GM20431 (cell line): ENCODE measurements around the gene POU6F1.
"Not testable (repeated sequence)": the region's sequence is repeated elsewhere in the genome, so short reads cannot be mapped to it uniquely, and the experiment has no call there.

Source experiments
- in situ Hi-C: fragments of 300-500 bp; cut with MseI, MboI; formaldehyde crosslinking; loops from one replicate; pipeline ENCODE4 v1.15.0; 2020; ENCODE audit warnings: low sequenced_read_pairs; ENCODE audit not compliant: unreplicated experiment

The POU6F1 gene, protein sequence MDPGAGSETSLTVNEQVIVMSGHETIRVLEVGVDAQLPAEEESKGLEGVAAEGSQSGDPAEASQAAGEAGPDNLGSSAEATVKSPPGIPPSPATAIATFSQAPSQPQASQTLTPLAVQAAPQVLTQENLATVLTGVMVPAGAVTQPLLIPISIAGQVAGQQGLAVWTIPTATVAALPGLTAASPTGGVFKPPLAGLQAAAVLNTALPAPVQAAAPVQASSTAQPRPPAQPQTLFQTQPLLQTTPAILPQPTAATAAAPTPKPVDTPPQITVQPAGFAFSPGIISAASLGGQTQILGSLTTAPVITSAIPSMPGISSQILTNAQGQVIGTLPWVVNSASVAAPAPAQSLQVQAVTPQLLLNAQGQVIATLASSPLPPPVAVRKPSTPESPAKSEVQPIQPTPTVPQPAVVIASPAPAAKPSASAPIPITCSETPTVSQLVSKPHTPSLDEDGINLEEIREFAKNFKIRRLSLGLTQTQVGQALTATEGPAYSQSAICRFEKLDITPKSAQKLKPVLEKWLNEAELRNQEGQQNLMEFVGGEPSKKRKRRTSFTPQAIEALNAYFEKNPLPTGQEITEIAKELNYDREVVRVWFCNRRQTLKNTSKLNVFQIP

DNA sequence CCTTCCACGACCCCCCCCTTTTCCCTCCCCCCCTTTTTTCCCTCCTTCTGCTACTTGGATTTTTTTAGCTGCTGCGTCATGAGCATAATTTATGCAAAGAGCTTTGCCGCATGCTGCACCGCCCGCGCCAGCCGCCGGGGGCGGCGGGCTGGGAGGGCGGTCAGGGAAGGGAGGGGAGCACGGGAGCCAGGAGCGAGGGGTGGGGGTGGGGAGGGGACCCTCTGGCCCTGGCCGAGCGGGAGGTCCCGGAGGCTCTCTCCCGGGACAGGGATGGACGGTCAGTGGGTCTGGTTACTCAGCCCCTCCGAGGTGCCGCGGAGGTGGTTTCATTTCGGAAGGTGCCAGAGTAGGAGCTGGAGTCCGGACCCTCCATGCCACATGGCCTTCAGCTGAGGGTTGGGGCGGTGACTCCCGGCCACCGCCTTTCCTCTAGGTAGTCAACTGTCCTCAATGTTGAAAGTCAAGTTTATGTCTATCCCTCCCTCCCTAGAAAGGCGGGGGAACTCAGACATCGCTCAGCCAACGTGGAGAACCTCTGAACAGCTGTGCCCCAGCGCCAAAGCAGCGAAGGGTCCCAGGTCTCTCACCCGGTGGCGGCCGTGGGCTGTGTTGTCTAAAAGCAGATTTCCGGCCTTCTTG is at the start of gene POU6F1:
TSS of gene POU6F1 (minus strand) at position 95 of the 639 bp plus-strand sequence. CDS start 11,226 bp downstream, outside the sequence.
- in situ Hi-C loops = no loop called here

DNA sequence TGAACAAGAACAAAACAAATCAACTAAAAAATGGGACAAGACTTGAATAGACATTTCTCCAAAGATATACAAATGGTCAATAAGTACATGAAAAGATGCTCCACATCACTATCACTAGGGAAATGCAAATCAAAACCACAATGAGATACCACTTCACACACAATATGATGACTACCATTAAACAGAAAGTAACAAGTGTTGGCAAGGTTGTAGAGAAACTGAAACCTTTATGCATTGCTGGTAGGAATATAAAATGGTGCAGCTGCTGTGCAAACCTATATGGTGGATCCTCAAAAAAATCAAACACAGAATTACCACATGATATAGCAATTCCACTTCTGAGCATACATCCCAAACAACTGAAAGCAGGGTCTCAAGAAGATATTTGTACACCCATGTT is 47.2 kb upstream of the POU6F1 start:
- in situ Hi-C loops = loop anchor here (10.0 kb wide), 1 partner anchor 80 kb away; the partner anchor contains the start of gene CELA1

DNA sequence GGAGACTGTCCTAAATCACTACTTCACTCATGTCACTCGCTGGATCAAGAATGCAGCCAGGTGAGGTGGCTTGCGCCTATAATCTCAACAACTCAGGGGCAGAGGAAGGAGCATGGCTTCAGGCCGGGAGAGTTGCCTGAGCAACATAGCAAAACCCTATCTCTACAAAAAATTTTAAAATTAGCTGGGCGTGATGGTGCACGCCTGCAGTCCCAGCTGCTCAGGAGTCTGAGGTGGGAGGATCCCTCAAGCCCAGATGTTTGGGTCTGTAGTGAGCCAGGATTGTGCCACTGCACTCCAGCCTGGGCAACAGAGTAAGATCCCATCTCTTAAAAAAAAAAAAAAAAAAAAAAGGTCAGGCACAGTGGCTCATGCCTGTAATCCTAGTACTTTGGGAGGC is 46.4 kb upstream of the POU6F1 start:
- in situ Hi-C loops = loop anchor here (10.0 kb wide), 1 partner anchor 81 kb away; the partner anchor contains the start of gene CELA1

DNA sequence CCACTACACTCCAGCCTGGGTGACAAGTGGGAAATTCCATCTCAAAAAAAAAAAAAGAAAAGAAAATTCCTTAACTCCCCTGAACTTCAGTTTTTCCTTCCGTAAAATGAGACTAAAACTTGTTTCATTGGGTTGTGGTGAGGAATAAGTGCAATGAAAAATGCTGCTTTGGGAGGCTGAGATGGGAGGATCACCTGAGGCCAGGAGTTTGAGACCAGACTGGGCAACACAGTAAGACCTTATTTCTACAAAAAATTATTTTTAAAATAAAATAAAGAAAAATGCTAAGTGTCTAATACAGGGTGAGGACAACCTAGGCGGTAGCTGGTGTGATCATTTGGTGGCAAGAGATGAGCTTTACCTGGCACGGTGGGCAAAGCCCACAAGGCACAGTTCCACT is 45.5 kb upstream of the POU6F1 start:
- in situ Hi-C loops = loop anchor here (10.0 kb wide), 1 partner anchor 81 kb away; the partner anchor contains the start of gene CELA1

DNA sequence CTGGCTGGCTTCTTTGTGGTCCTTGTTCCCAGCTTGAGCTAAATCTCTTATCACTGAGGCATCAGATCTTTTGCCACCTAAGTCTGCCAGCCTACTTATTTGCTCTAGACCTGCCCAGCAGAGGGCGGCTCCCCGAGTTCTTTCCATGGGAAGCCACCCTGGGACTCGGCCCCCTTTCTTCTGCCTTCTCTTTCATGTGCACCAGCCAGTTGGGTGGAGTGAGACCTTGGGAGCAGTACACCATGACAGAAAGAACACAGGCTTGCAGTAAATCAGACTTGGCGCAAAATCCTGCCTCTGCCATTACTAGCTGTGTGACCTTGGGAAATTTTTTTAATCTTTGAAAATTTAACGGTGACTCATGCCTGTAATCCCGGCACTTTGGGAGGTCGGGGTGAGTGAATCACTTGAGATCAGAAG is 44.9 kb upstream of the POU6F1 start:
- in situ Hi-C loops = loop anchor here (10.0 kb wide), 1 partner anchor 82 kb away; the partner anchor contains the start of gene CELA1

DNA sequence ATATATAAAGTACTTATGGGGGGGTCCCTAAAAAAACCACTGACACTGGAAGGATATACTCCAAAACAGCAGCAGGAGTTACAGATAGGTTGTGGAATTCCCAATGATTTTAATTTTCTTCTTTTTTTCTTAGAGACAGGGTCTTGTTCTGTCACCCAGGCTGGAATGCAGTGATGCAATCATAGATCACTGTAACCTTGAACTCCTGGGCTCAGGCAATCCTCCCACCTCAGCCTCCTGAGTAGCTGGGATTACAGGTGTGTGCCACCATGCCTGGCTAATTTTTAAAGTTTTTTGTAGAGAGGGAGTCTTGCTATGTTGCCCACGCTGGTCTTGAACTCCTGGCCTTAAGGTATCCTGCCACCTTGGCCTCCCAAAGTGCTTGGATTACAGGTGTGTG is 41.7 kb upstream of the POU6F1 start:
- in situ Hi-C loops = not testable (repeated sequence)

DNA sequence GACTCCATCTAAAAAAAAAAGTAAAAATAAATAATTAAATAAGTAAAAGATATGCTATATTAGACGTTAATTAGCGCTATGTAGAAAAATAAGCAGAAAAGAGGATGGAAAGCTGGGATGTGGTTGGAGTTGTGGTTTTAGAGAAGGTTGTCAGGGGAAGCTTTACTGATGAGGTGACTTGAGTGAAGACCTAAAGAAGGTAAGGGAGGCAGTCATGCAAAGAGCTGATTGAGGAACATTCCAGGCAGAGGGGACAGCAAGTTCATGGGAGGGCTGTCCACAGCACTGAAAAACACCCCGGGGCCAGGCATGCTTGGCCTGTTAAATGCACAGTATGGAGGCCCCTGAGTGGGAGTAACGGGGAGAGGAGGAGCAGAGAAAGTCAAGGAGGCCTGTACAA is 36.7 kb upstream of the POU6F1 start:
- in situ Hi-C loops = no loop called here

DNA sequence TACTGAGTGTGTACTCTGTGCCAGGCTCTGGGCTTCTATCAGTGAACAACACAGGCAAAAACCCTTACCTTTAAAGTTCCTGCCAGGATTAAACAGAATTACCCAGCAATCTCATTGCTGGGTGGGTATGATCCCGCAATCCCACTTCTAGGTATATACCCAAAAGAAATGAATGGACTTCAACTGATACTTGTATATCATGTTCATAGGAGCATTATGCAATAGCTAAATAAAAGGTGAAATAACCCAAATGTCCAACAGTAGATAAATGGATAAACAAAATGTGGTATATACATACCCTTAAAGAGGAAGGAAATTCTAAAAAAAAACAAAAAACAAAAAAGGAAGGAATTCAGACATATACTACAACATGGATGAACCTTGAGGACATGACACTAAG is 35.4 kb upstream of the POU6F1 start:
- in situ Hi-C loops = no loop called here

DNA sequence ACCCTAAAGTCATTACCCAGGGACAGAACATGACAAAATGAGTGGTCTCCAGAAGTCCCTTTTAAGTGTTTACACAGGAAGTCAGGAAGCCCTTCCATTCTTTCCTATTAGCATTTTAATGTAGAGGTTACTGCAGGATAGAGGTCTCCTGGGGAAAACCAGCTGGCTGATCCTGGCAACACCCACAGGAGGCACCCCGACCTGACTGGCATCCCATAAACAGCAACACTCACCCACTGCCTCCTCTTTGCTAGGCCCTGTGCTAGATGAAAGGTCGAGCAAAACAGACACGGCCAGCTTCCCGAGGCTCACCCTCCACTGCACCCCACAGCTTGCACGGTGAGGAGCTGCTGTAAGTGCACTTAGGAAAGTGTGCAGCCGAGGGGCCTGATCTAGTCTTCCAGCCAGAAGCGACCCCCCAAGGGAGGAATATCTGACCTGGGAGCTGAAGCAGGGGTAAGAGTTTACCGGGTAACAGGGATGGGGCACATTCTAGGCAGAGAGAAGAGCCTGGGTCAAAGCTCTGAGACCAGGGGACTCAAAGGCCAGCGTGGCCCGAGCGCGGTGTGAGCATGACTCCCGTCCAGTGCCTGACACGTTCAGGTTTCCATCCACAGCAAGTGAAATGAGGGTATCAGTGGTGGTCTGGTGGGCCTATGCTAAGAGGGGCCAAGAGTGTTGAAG is 29.8 kb upstream of the POU6F1 start:
- in situ Hi-C loops = no loop called here

DNA sequence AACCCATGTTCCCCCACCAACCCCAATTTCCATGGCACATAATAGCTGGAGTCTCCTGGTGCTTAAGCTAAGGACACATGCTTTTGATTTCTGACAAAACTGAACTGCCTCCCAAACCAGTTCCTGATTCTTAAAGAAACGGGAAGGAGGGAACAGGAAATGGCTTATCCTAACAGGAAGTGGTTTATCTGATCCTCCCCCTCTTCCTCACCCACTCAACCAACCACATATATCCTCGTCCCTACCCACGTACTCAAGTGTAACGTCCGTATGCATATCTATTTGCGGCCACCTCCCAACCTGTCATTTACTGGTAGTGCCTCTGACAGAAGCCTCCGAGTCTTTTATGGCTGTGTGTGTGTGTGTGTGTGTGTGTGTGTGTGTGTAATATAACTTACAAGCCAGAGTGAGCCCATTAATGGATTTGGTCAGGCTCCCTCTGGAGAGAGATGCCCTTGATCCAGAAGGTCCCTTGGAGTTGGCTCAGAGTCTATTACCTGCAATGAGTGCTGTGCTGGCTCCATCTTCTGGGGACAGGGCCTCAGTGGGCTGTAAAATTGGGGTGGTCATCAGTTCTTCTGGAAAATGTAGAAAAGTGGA is 28.5 kb upstream of the POU6F1 start:
- in situ Hi-C loops = no loop called here

DNA sequence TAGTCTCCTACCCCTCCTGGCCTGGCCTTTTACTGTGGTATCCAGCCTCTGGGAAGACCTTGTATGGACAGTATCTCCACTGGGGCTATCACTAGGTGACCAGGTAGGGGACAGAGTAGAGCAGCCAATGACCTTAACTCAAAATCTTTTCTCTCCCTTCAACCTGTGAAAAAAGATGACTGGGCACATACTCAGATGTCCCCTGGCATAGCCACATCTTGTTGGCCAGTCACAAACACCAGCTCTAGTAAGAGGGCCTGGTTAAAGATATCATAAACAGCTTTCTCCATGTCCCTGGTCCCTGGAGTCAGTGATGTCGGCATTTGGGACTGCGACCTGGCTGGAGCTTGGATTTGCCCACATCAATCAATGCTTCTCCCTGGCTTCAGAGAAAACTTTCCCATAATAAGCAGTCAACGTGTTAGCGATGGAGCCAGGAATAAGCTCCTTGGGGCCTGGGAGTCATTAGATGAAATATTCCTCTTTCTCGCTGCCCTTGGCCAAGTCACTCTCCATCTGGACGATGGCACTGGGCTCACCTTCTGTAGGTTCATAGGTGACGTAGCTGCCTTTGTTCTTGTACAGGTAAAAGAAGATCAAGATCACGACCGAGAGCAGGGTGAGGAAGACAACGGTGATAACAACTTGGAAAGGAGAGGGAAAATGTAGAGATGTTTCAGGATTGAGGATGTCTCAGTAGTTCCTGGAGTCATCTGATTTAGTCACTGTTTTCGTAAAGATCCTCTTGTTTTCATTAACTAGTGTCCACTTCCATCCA is 27.8 kb upstream of the POU6F1 start:
- in situ Hi-C loops = no loop called here

DNA sequence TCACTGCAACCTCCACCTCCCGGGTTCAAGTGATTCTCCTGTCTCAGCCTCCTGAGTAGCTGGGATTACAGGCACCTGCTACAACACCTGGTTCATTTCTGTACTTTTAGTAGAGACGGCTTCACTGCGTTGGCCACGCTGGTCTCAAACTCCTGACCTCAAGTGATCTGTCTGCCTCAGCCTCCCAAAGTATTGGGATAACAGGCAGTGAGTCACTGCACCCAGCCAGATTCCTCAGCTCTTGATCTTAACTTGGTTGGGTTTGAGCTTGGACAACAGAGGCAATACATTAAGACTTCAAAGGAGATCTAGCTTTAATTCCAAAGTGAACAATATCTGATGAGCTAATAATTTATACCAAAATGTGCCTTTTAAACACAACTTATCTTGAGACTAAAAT is 26.4 kb upstream of the POU6F1 start:
- in situ Hi-C loops = no loop called here

DNA sequence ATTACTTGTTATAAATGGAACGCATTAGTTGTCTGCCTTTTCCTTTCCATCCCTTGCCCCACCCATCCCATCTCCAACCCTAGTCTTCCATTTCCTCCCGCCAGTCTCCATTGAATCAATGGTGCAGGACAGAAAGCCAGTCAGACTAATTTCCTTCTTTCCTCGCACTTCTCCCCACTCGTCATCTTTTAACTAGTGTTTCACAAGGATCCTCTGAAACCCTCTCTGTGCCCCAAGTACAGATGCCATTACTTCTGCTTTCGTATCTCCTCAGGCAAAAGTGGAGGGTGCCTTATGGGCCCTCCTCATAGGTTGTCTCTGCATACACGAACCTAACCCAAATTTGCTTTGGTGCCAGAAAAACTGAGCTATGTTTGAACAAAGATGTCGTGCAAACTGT is 25.0 kb upstream of the POU6F1 start:
- in situ Hi-C loops = no loop called here

DNA sequence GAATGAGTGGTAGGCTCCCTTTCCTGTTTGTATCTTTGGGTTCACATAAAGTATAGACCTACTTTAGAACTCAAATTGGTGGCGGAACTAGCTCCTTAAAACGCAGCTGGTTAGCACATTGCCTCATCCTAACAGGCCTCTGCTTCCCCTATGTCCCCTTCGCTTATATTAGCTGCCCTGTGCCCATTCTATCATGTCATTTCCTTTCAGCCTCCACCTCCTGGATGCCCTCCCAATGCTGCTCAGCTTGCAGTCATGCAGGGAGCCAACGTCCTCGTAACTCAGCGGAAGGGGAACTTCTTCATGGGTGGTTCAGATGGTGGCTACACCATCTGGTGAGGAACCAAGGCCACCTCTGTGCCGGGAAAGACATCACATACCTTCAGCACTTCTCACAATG is 24.3 kb upstream of the POU6F1 start:
- in situ Hi-C loops = no loop called here

DNA sequence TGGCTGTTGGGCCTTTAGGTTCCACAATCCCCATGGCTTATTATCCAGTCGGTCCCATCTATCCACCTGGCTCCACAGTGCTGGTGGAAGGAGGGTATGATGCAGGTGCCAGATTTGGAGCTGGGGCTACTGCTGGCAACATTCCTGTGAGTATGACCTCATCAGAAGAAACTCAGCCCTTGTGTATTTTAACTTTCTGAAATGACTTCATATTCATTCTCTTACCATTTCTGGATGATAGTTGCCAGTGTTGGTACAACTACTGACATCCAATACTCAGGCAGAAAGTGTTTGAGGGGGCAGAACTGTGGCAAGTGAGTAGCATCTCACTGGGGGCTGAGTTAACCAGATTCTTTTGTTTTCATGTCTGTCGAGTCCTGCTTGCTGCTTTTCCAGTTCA is 23.1 kb upstream of the POU6F1 start:
- in situ Hi-C loops = no loop called here

DNA sequence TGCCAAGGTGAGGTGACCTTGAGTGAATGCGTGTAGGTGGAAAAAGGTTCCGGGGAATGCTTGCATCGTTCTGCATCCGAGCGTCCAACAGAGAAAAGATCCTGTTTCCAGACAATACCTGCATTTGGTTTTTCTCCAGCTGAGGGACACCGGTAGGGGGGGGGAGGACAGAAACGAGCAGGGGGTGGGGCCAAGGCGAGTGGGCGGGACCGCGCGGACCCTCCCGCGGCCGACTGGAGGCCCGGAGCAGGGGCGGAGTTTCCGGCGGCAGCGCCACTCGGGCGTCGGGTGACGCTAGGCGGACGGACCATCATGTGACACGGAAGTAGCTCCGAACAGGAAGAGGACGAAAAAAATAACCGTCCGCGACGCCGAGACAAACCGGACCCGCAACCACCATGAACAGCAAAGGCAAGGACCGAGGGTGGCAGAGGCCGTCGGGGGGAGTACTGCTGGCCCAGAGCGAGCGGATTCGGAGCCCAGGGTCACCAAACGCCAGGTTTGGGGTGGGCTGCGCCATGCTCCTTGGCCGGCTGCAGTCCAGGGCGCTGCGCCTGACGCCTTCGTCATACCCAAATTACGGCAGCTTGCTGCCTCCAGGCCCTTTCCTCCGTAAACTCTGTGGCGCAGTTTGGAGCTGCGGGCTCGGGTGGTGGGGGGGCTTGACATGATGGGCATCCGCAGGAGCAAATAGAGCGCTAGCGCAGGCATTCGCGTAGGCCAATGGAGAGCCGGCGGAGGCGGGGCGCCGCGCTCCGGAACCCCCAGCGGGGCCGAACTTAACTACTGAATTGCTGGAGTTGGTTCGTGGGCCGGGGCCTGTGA is 20.9 kb upstream of the POU6F1 start, which contains the start of gene DAZAP2:
TSS of gene DAZAP2 (plus strand) at position 317 of the 825 bp plus-strand sequence. CDS start at position 399, 82 bp downstream.
- in situ Hi-C loops = no loop called here

DNA sequence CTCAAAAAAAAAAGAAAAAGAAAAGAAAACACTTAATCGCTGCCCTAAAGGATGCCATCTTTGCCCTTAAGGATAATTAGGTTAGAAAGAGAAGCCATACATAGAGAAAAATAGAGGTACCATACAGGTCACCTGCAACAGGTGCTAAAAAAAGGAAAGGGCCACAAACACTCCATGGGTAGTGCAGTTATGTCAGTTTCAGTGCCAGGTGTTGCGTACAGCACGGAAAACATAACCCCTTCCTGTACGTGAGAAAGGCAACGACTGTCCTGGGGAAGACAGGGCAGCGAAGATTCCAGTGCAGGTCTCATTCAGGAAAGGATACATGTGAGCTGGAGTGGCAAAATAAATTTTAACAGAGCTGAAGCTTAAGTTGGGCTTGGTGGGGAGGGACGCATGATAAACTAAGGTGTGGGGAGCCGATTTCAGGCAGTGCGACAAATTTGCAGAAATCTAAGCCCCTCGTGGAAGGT is 20.2 kb upstream of the POU6F1 start:
- in situ Hi-C loops = no loop called here

DNA sequence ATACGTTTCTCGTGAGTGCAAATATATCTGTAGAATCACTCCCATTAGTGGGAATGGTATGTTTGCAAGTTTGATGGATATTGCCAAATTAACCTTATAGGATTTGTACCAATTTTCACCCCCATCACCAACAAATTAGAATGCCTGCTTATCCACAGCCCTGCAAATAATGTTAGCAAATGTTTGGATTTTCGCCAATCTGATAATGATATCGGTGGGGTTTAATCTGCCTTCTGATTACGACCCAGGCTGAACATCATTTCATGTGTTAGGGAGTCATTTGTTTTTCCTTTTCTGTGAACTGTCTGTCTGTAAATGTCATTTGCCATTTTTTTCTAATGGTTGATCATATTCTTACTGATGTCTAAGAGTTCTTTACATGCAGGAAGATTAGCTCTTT is 16.7 kb upstream of the POU6F1 start:
- in situ Hi-C loops = no loop called here
